NT2/D1 (cell line): Measurements from ENCODE around the gene LRRC3.
"Not testable (repeated sequence)": the region's sequence is repeated elsewhere in the genome, so short reads cannot be mapped to it uniquely, and the experiment has no call there.

Experiments
- DNase-seq: peaks from one replicate; pipeline ENCODE4 v3.0.0-alpha.2; 2011; ENCODE audit warnings: low read depth, low spot score
- H3K27me3 ChIP-seq: 2 replicates; pipeline ENCODE4 v1.6.0; 2011; ENCODE audit warnings: mild to moderate bottlenecking; ENCODE audit not compliant: insufficient read length, insufficient read depth
- H3K36me3 ChIP-seq: 2 replicates; pipeline ENCODE4 v1.6.1; 2011; ENCODE audit warnings: mild to moderate bottlenecking, low read length, mixed read lengths; ENCODE audit not compliant: insufficient read depth, insufficient read length
- H3K4me1 ChIP-seq: 2 replicates; pipeline ENCODE4 v1.5.1; 2011; ENCODE audit not compliant: insufficient read depth, insufficient read length
- H3K4me3 ChIP-seq: 2 replicates; pipeline ENCODE4 v1.5.1; 2011; ENCODE audit warnings: low read depth; ENCODE audit not compliant: insufficient read length
- H3K9ac ChIP-seq: 2 replicates; pipeline ENCODE4 v1.6.0; 2011; ENCODE audit warnings: low read depth; ENCODE audit not compliant: insufficient read length
- H3K9me3 ChIP-seq: 2 replicates; pipeline ENCODE4 v1.5.1; 2011; ENCODE audit warnings: mild to moderate bottlenecking, low read length; ENCODE audit not compliant: insufficient read depth
- SUZ12 ChIP-seq: IDR thresholded peaks from 2 replicates; pipeline ENCODE4 v1.6.1; 2011; ENCODE audit not compliant: insufficient read length, insufficient read depth; ENCODE audit errors: extremely low read depth
- YY1 ChIP-seq: IDR thresholded peaks from 2 replicates; pipeline ENCODE4 v1.6.1; 2011; ENCODE audit not compliant: insufficient read length, insufficient read depth
- ZNF274 ChIP-seq: IDR thresholded peaks from 2 replicates; pipeline ENCODE4 v1.6.1; 2011; ENCODE audit warnings: mild to moderate bottlenecking, low read depth, low read length

LRRC3 gene

DNA sequence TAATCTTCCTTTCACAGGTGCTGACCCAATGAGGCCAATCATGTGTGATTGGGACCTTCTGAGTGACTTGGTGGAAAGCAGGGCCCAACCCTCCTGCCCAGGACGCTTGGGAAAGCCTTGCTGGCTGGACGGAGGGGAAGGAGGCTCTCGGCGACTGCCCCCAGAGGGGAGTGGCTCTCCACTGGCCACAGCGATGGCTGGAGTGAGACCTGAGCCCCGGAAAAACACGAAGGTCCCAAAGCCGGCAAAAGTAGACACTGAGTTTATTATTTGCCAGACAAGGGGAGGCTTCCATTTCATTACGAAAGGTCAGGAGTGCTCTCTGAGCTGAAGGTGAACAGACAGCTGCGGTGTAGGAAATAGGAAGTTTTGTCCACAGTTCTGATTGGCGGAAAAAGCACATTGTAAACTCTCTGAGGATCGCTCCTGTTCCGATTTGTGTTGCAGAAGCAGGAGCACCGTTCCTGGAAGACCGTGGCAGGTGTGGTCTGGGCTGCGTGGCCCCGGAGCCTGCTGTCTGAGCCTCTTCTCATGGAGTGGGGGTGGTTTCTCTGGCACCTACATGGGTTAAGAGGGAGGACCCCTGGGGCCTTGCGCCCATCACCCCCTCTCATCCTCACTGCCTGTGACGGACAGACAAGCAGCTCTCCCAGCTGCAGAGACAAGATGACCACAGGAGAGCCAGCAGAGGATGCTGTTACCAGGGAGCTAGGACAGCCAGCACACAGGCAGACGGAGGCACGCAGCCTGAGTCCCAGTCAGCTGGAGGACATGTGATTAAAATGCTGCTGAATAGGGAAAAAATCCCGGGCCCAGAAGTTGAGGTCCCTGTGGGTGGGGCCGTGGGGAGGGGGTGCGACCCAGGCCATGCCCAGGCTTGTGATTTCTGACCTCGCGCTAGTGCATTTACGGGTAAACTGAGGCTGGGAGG is 43.2 kb downstream of the LRRC3 start:
- H3K9ac ChIP-seq: no peak overlapping the region
- no peaks in the 10 kb centered on the region for H3K27me3 ChIP-seq
- no peak overlapping the region for H3K4me3 ChIP-seq

DNA sequence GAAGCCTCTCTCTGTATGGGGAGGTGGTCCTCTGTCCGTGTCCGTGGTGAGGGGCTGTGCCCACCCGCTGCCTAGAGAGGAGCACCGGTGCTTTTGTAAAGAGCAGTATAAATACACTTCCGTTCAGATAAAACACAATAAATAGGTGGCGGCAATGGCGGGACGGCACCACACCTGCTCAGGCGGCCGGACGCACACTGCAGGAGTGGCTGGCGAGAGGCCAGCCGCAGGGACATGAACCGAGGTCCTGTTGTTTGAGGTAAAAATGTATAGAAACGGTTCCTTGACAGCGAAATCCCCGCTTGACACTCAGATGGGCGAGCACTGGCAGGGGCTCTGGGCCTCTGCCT is 43.9 kb downstream of the LRRC3 start:
- peaks cover 6% of the 10 kb centered on the region; the same call in 1 of the 2 replicates for H3K9me3 ChIP-seq
- no peak overlapping the region for H3K9ac ChIP-seq
- no peak for DNase-seq
- no peaks in the 10 kb centered on the region for H3K36me3 ChIP-seq
- no peaks in the 10 kb centered on the region for H3K27me3 ChIP-seq
- no peak overlapping the region for H3K4me3 ChIP-seq
- H3K4me1 ChIP-seq: peaks cover 8% of the 10 kb centered on the region
- TF ChIP-seq SUZ12 (no peak), ZNF274 (no peak), YY1 (no peak)

More for the DNA sequence above, 43.2 kb downstream of the LRRC3 start:
- Histone ChIP-seq H3K36me3 (no peaks in the 10 kb centered on the region), H3K4me1 (peaks cover 8% of the 10 kb centered on the region), H3K9me3 (peaks cover 12% of the 10 kb centered on the region)
- no peak for DNase-seq
- TF ChIP-seq SUZ12 (no peak), ZNF274 (no peak), YY1 (no peak)

DNA sequence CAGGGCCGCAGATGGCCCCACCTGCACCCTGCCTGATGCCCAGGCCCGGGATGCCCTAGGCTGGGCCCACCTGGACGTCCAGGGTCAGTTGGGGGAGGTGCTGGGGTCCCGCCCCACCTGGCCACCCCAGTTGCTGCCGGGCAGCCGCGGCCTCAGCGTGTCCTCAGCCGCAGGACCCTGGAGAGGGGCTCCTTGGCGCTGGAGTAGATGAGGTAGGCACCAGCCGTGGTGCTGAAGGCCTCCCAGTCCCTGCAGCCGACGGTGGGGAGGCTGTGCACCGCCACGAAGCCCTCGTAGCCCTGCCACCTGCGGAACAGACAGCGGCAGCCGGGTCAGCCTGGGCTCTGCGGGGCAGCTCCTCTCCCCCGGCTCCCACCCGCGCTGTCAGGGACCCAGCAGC is 44.3 kb downstream of the LRRC3 start:
- no peak for DNase-seq
- H3K9me3 ChIP-seq: peaks cover 2% of the 10 kb centered on the region; the same call in 1 of the 2 replicates
- H3K36me3 ChIP-seq: no peaks in the 10 kb centered on the region
- H3K9ac ChIP-seq: no peak overlapping the region
- no peaks in the 10 kb centered on the region for H3K27me3 ChIP-seq
- H3K4me3 ChIP-seq: no peak overlapping the region
- peaks cover 8% of the 10 kb centered on the region for H3K4me1 ChIP-seq
- TF ChIP-seq ZNF274 (no peak), YY1 (no peak), SUZ12 (no peak)

DNA sequence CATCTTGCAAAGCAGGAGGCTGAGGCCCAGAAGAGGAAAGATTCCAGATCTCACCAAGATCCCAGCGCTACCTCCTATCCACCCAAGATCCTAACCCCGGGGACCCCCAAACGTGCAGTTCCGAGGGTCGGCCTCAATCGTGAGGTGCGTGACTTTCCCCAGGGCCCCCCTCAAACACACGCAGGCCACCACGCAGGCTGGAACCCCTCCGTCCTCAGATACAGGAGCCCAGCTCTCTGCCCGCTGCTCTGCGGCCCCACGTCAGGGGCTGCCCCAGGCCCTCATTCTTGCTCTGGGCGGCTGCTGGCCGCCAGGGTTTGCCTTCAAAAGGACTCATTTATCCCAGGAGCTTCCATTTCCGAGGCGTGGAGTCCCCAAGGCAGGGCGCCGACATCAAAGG is 44.8 kb downstream of the LRRC3 start:
- Histone ChIP-seq H3K4me1 (peaks cover 8% of the 10 kb centered on the region), H3K36me3 (no peaks in the 10 kb centered on the region), H3K9me3 (no peaks in the 10 kb centered on the region), H3K27me3 (no peaks in the 10 kb centered on the region), H3K9ac (no peak overlapping the region), H3K4me3 (no peak overlapping the region)
- TF ChIP-seq SUZ12 (no peak), YY1 (no peak), ZNF274 (no peak)
- no peak for DNase-seq

DNA sequence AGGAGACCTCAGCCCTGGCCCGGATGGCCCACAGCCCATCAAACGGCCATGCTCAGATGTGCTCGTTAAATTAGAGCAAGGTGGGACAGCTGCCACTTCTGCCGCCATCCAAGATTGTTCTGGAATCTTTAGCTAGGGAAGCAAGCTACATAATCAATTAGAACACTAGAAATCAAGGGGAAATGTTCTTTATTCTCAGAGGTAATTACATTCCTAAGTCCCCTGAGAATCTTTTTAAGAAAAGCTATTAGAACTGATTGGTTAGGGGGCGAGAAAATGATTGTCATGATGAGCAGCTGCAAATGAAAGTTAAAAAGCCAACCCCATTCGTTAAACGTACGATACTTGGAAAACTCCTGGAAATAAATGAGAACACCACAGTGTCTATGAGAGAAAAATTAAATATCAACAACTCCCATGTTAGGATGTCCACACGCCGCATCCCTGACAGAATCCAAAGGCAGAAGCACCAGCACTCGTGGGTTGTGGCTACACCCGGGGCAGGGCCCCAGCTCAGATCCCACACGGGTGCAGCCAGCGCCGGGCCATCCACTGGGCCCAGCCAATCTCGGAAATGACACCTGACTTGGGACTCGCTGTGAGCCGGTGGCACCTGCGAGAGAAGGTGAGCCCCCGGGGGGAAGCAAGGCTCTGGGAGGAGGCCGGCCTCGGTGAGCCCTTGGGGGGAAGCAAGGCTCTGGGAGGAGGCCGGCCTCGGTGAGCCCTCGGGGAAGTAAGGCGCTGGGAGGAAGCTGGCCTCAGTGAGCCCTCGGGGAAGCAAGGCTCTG is 47.1 kb downstream of the LRRC3 start:
- DNase-seq: no peak
- no peaks in the 10 kb centered on the region for H3K27me3 ChIP-seq
- H3K36me3 ChIP-seq: no peaks in the 10 kb centered on the region
- no peak overlapping the region for H3K9ac ChIP-seq
- H3K4me1 ChIP-seq: peaks cover 8% of the 10 kb centered on the region
- H3K4me3 ChIP-seq: no peak overlapping the region
- TF ChIP-seq SUZ12 (no peak), YY1 (no peak), ZNF274 (no peak)
- no peaks in the 10 kb centered on the region for H3K9me3 ChIP-seq

DNA sequence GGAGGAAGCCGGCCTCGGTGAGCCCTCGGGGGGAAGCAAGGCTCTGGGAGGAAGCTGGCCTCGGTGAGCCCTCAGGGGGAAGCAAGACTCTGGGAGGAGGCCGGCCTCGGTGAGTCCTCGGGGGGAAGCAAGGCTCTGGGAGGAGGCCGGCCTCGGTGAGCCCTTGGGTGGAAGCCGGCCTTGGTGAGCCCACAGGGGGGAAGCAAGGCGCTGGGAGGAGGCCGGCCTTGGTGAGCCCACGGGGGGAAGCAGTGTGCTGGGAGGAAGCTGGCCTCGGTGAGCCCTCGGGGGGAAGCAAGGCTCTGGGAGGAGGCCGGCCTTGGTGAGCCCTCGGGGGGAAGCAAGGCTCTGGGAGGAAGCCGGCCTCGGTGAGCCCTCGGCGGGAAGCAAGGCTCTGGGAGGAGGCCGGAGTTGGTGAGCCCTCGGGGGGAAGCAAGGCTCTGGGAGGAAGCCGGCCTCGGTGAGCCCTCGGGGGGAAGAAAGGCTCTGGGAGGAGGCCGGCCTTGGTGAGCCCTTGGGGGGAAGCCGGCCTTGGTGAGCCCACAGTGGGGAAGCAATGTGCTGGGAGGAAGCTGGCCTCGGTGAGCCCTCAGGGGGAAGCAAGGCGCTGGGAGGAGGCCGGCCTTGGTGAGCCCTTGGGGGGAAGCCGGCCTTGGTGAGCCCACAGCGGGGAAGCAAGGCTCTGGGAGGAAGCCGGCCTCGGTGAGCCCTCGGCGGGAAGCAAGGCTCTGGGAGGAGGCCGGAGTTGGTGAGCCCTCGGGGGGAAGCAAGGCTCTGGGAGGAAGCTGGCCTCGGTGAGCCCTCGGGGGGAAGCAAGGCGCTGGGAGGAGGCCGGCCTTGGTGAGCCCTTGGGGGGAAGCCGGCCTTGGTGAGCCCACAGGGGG is 47.9 kb downstream of the LRRC3 start:
- H3K9me3 ChIP-seq, H3K4me3 ChIP-seq, H3K36me3 ChIP-seq, H3K9ac ChIP-seq, H3K4me1 ChIP-seq, DNase-seq, H3K27me3 ChIP-seq: not testable (repeated sequence)

DNA sequence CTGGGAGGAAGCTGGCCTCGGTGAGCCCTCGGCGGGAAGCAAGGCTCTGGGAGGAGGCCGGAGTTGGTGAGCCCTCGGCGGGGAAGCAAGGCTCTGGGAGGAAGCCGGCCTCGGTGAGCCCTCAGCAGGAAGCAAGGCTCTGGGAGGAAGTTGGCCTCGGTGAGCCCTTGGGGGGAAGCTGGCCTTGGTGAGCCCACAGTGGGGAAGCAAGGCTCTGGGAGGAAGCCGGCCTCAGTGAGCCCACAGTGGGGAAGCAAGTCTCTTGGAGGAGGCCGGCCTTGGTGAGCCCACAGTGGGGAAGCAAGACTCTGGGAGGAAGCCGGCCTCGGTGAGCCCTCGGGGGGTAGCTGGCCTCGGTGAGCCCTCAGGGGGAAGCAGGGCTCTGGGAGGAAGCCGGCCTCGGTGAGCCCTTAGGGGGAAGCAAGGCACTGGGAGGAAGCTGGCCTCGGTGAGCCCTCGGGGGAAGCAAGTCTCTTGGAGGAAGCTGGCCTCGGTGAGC is 48.6 kb downstream of the LRRC3 start:
- TF ChIP-seq ZNF274 (no peak), YY1 (no peak), SUZ12 (no peak)
- DNase-seq: no peak
- peaks cover 8% of the 10 kb centered on the region for H3K4me1 ChIP-seq
- no peaks in the 10 kb centered on the region for H3K27me3 ChIP-seq
- H3K9me3 ChIP-seq: no peaks in the 10 kb centered on the region
- H3K9ac ChIP-seq: no peak overlapping the region
- H3K36me3 ChIP-seq: no peaks in the 10 kb centered on the region
- no peak overlapping the region for H3K4me3 ChIP-seq
